GM12874 (cell line): ENCODE data around the gene LIN7C.

Source experiments
- TF ChIP-seq, protein P1 (sequence below): IDR thresholded peaks from 2 replicates; pipeline ENCODE4 v1.5.1; 2011; ENCODE audit warnings: low read depth, mild to moderate bottlenecking, control low read depth, low read length, moderate library complexity; ENCODE audit not compliant: insufficient read depth

LIN7C gene

DNA sequence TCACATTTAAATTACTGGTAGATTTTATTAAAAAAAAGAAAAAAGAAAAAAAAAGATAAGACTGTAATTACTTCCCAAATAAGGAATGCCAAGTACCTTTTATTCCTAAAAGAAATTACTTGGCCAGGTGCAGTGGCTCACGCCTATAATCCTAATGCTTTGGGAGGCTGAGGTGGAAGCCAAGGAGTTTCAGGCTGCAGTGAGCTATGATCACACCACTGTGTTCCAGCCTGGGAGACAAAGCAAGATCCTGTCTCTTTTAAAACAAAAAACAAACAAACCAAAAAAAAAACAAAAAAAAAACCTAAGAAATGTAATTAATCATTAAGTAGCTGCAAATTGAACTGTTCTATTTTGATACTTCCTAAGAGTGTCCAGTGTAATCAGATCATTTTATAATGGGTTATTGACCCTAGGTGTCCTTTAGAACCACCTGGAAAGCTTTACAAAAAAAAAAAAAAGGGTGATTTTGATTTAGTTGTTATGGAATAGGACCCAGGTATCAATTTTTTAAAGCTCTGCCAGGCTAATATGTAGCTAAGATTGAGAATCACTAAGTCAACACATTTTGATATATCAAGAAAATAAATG lies 10.8 kb downstream of the LIN7C start:
- TF ChIP-seq, protein P1, sequence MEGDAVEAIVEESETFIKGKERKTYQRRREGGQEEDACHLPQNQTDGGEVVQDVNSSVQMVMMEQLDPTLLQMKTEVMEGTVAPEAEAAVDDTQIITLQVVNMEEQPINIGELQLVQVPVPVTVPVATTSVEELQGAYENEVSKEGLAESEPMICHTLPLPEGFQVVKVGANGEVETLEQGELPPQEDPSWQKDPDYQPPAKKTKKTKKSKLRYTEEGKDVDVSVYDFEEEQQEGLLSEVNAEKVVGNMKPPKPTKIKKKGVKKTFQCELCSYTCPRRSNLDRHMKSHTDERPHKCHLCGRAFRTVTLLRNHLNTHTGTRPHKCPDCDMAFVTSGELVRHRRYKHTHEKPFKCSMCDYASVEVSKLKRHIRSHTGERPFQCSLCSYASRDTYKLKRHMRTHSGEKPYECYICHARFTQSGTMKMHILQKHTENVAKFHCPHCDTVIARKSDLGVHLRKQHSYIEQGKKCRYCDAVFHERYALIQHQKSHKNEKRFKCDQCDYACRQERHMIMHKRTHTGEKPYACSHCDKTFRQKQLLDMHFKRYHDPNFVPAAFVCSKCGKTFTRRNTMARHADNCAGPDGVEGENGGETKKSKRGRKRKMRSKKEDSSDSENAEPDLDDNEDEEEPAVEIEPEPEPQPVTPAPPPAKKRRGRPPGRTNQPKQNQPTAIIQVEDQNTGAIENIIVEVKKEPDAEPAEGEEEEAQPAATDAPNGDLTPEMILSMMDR, result no peak

DNA sequence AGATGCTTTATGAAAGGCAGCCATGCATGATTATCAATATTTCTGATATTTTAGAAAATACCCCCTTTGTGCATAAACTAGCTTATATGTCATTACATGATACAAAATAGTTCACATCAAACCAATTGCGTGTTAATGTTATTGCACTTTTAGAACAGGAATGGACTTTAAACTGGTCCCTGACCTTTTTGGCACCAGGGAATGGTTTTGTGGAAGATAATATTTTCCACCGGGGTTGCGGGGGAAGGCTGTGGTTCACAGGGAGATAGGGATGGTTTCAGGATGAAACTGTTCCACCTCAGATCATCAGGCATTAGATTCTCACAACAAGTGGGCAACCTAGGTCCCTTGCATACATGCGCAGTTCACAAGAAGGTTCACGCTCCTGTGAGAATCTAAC lies 17.5 kb downstream of the LIN7C start:
- TF ChIP-seq, protein P1, result no peak

GRCh38 chr11:27487706-27488105 lies 18.9 kb downstream of the LIN7C start:
- TF ChIP-seq, protein P1, result no peak

DNA sequence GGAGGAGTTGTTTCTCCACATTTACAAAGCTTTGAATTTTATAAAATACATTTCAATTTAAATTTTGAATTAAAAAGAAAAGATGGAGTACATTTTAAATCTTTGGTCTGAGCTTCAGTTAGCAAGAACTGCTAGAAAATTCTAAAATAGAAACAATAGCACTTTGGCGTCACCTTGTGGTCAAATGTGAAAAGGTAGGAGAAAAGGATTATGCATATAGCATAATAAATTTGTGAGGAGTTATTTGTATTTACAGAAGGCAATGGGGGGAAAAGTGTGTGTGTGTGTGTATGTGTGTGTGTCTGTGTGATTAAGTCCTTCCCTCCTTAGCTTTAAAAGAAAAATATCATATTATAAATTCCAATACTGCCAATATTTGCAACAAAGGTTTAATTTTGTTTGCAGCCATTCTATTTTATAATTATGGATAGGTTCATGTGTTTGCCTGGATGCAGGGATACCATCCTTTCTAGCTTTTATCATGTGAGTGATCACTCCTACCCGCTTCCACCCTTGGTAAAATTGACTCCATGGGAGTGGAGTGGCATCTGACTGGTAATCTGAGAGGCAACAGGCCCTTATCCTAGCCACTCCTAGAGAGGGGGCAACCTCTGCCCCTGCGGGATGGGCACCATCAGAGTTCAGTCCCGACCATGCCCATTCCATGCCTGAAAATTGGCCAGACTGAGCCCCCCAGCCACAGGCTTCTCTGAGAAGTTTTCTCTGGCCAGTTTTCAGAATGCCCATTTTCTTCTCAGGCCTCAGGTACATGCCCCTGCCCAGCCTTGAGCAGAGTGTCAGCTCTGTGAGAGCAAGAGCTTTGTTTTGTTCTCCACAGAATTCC lies 20.4 kb downstream of the LIN7C start:
- TF ChIP-seq, protein P1, result peak; percentile 62

GRCh38 chr11:27482793-27483192 lies 23.8 kb downstream of the LIN7C start:
- TF ChIP-seq, protein P1, result no peak

DNA sequence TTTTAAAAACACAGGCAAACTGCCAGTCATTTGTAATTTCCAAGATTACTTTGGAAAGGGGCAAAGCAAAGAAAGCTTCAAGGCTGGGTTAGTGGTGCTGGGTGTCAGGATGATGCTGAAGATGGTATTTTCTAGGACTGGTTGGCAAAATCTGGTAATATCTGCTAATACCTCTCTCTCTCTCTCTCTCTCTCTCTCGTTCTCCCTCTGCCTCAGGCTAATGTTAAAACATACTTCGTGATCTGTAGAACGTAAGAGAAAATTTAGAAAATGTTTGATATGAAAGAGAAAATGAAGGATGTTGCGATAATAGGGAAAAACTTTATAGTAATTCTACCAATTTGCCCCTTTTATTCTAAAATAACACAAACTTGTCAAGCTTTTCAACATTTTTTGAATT lies 24.6 kb downstream of the LIN7C start:
- TF ChIP-seq, protein P1, result no peak

- TF ChIP-seq, protein P1, result no peak
These were observed 28.7 kb downstream of the LIN7C start for GRCh38 chr11:27477831-27478230.
